GM12878 (cell line): ENCODE measurements around the gene NHSL1. TPM values are rescaled to one million over a fixed set of nuclear protein-coding genes. Genes with fewer than 3 reads are reported as not detected.

Experiments
- ATF2 ChIP-seq: IDR thresholded peaks from 2 replicates; pipeline ENCODE4 v1.6.1; 2012; ENCODE audit warnings: low read length, inconsistent platforms
- ATF7 ChIP-seq: fragments of 450-650 bp; IDR thresholded peaks from 2 replicates; pipeline ENCODE4 v1.6.1; 2016; ENCODE audit warnings: low read depth, mild to moderate bottlenecking
- BMI1 ChIP-seq: fragments of 450-650 bp; IDR thresholded peaks from 2 replicates; pipeline ENCODE4 v1.6.1; 2016; ENCODE audit warnings: mild to moderate bottlenecking, moderate library complexity, borderline replicate concordance
- CBFB ChIP-seq: IDR thresholded peaks from 2 replicates; pipeline ENCODE4 v1.6.1; 2016; ENCODE audit warnings: antibody characterized with exemption, low read depth
- CEBPZ ChIP-seq: fragments of 150-350 bp; IDR thresholded peaks from 2 replicates; pipeline ENCODE4 v1.6.1; 2016; ENCODE audit warnings: low read depth, low read length
- CHD1 ChIP-seq: IDR thresholded peaks from 2 replicates; pipeline ENCODE4 v1.6.1; 2012; ENCODE audit warnings: low read depth, low read length, improper control_type of control experiment
- CHD4 ChIP-seq: fragments of 200-600 bp; sonication (generic); IDR thresholded peaks from 2 replicates; pipeline ENCODE4 v1.6.1; 2016; ENCODE audit warnings: mild to moderate bottlenecking
- FOXK2 ChIP-seq: fragments of 450-650 bp; IDR thresholded peaks from 2 replicates; pipeline ENCODE4 v1.6.1; 2017; ENCODE audit warnings: mild to moderate bottlenecking, moderate library complexity
- GABPA ChIP-seq: IDR thresholded peaks from 2 replicates; pipeline ENCODE4 v1.6.1; 2014; ENCODE audit warnings: antibody characterized with exemption, low read depth, mild to moderate bottlenecking, inconsistent platforms
- HDAC2 ChIP-seq: fragments of 200-600 bp; sonication (generic); IDR thresholded peaks from 2 replicates; pipeline ENCODE4 v1.6.1; 2017
- HDGF ChIP-seq: fragments of 450-650 bp; IDR thresholded peaks from 2 replicates; pipeline ENCODE4 v1.6.1; 2016; ENCODE audit warnings: antibody characterized with exemption
- LARP7 ChIP-seq: fragments of 450-650 bp; IDR thresholded peaks from 2 replicates; pipeline ENCODE4 v1.6.1; 2017; ENCODE audit warnings: mild to moderate bottlenecking
- NFIC ChIP-seq: IDR thresholded peaks from 2 replicates; pipeline ENCODE4 v1.6.1; 2012; ENCODE audit warnings: low read depth, mild to moderate bottlenecking, inconsistent platforms, low read length, moderate library complexity
- NR2F1 ChIP-seq: fragments of 450-650 bp; conservative IDR thresholded peaks from 2 replicates; pipeline ENCODE4 v1.6.1; 2017; ENCODE audit warnings: mild to moderate bottlenecking
- PBX3 ChIP-seq: IDR thresholded peaks from 2 replicates; pipeline ENCODE4 v1.6.1; 2011; ENCODE audit warnings: mild to moderate bottlenecking, low read depth, low read length, moderate library complexity; ENCODE audit not compliant: insufficient replicate concordance
- POLR2AphosphoS5 ChIP-seq: IDR thresholded peaks from 2 replicates; pipeline ENCODE4 v1.6.1; 2011; ENCODE audit warnings: mild to moderate bottlenecking, low read length, inconsistent platforms
- SMARCA5 ChIP-seq: fragments of 450-650 bp; IDR thresholded peaks from 2 replicates; pipeline ENCODE4 v1.6.1; 2017; ENCODE audit warnings: mild to moderate bottlenecking
- SREBF2 ChIP-seq: IDR thresholded peaks from 2 replicates; pipeline ENCODE4 v1.6.1; 2012; ENCODE audit warnings: mild to moderate bottlenecking, low read length
- SUZ12 ChIP-seq: fragments of 200-600 bp; sonication (generic); IDR thresholded peaks from one replicate; pipeline ENCODE4 v1.6.1; 2018; ENCODE audit warnings: antibody characterized with exemption, mild to moderate bottlenecking; ENCODE audit not compliant: unreplicated experiment
- YY1 ChIP-seq: IDR thresholded peaks from 2 replicates; pipeline ENCODE4 v1.6.1; 2011; ENCODE audit warnings: low read depth, mild to moderate bottlenecking, low read length
- ZNF274 ChIP-seq: IDR thresholded peaks from one replicate; pipeline ENCODE4 v1.8.0; 2011; ENCODE audit not compliant: insufficient read length, insufficient read depth
- ZNF622 ChIP-seq: fragments of 450-650 bp; IDR thresholded peaks from 2 replicates; pipeline ENCODE4 v1.6.1; 2017; ENCODE audit warnings: mild to moderate bottlenecking, inconsistent platforms
- ZNF687 ChIP-seq: fragments of 450-650 bp; IDR thresholded peaks from 2 replicates; pipeline ENCODE4 v1.6.1; 2017; ENCODE audit warnings: mild to moderate bottlenecking, moderate library complexity
- ZZZ3 ChIP-seq: IDR thresholded peaks from 2 replicates; pipeline ENCODE4 v1.6.1; 2011; ENCODE audit warnings: low read depth; ENCODE audit not compliant: control insufficient read depth, insufficient read length
- polyA plus RNA-seq, 11 experiments: library from polyadenylated mRNA; depleted of rRNA in 4 of 11; unstranded in 6 of 11; stranded (reverse) in 5 of 11; fragments of >200 nt; fragmentation: Nextera tagmentation in 4 of 11; fragmentation: Illumina TruSeq in 1 of 11; extraction: Ambion mirVana in 4 of 11; extraction: Trizol in 1 of 11; gene quantifications; 1 replicate in 1 of 11; 2 replicates in 10 of 11; pipeline versions ENCODE4 v1.2.1 to v1.2.3, GENCODE V29; 2011 to 2016; ENCODE audit warnings: inconsistent platforms in 2 of 11, missing spikeins in 2 of 11, low read depth in 1 of 11
- total RNA-seq, 4 experiments: library from RNA; depleted of rRNA in 3 of 4; stranded (reverse); fragments of >200 nt in 3 of 4; fragmentation: Illumina TruSeq in 1 of 4; extraction: Trizol in 1 of 4; gene quantifications; 2 replicates each; pipeline versions ENCODE4 v1.2.1 to v1.2.3, GENCODE V29; 2013 to 2021

The NHSL1 gene
- total and polyA plus RNA-seq, 10 of the 15 experiments (the other 5 are each of a cell fraction or from before 2014, with no cell fraction given), result 0.26 to 14.1 (median 0.90) TPM

GRCh38 chr6:138454981-138455706, 44.1 kb downstream of the NHSL1 start (continued):
- TF ChIP-seq PBX3 (no peak), ZNF622 (no peak), ZZZ3 (no peak), GABPA (0 out of 2 replicates have a peak, but pooled peaks have one; percentile 12), ZNF274 (no peak), YY1 (0 out of 2 replicates have a peak, but pooled peaks have one; percentile 31), NR2F1 (no peak), SUZ12 (no peak), ATF2 (peak; percentile 64; the same call in 1 of the 2 replicates), SREBF2 (no peak), CHD1 (no peak), NFIC (peak; percentile 76; the same call in 1 of the 2 replicates), ZNF687 (no peak), LARP7 (no peak), CHD4 (no peak), SMARCA5 (no peak), ATF7 (peak; percentile 50), CEBPZ (no peak), HDAC2 (no peak), HDGF (no peak), FOXK2 (no peak), POLR2AphosphoS5 (no peak), BMI1 (no peak), CBFB (no peak)
